ENCODE data around the gene IGLL1.

Gene IGLL1

GRCh38 chr22:23606204-23607131 lies 26.4 kb upstream of the IGLL1 start:
- no peak overlapping the region for H3K27ac ChIP-seq (replicated peaks; ENCODE audit: low read length)
- H3K4me2 ChIP-seq (ENCODE audit: insufficient read depth, low read length, poor library complexity, severe bottlenecking) = no peak overlapping the region
- peak overlapping the region; percentile 61 for H3K23ac ChIP-seq (ENCODE audit: low read depth, low read length, poor library complexity)
- no peak overlapping the region for H2AFZ ChIP-seq (ENCODE audit: low read length)
- H3K4me3 ChIP-seq (ENCODE audit: low read length in 2 of 2) = no peak overlapping the region
- no peak overlapping the region for H3K4ac ChIP-seq (ENCODE audit: low read length)
- peaks cover 0 to 13% (median 2%) of the 10 kb centered on the region in 3 experiments for H3K27me3 ChIP-seq (ENCODE audit: control insufficient read depth in 3 of 3, insufficient read depth in 3 of 3, low read depth in 1 of 3, low read length in 3 of 3)
- H3K4me1 ChIP-seq (ENCODE audit: control insufficient read depth in 2 of 2, insufficient read depth in 1 of 2, low read depth in 1 of 2, low read length in 2 of 2) = peaks cover 0 to 5% of the 10 kb centered on the region in 2 donors
- no peaks in the 10 kb centered on the region for H3K36me3 ChIP-seq (replicated peaks in 1 of 2; ENCODE audit: control insufficient read depth in 2 of 2, insufficient read depth in 2 of 2, low read length in 2 of 2)
- no peak overlapping the region for H2BK15ac ChIP-seq (ENCODE audit: low read length)
- peak overlapping the region; percentile 7 for H3K18ac ChIP-seq (ENCODE audit: low read length)
- peak overlapping the region; percentile 64 for H4K91ac ChIP-seq (ENCODE audit: low read depth, low read length, poor library complexity)
- no peaks in the 10 kb centered on the region for H3K9me3 ChIP-seq (replicated peaks in 1 of 2; ENCODE audit: control insufficient read depth in 2 of 2, insufficient read depth in 1 of 2, low read depth in 1 of 2, low read length in 2 of 2)
- H3K14ac ChIP-seq (ENCODE audit: low read length) = peak overlapping the region; percentile 1
- no peaks in the 10 kb centered on the region for H3K79me1 ChIP-seq (ENCODE audit: low read depth, low read length)
- H4K8ac ChIP-seq (ENCODE audit: low read depth, low read length) = no peak overlapping the region
- H3K9ac ChIP-seq (ENCODE audit: low read depth, low read length, poor library complexity) = peak overlapping the region; percentile 35
- no peak overlapping the region for H2BK12ac ChIP-seq (ENCODE audit: low read length)
- no peak overlapping the region for H2BK5ac ChIP-seq (ENCODE audit: low read length)
- no peak overlapping the region for H2AK5ac ChIP-seq (ENCODE audit: low read depth, low read length)
- no peak overlapping the region for H2BK120ac ChIP-seq (ENCODE audit: low read depth, low read length)
- WGBS, 2 donors (ENCODE audit: extremely low coverage in 2 of 2, insufficient read length in 2 of 2, insufficient replicate concordance in 1 of 2) = no CpG with 5 or more reads among the region's 20 CpGs
- no peak for DNase-seq (ENCODE audit: low spot score)

GRCh38 chr22:23604939-23605712 lies 25.0 kb upstream of the IGLL1 start:
- no peak overlapping the region for H2BK15ac ChIP-seq (ENCODE audit: low read length)

GRCh38 chr22:23603266-23603665 lies 23.2 kb upstream of the IGLL1 start:
- Histone ChIP-seq H4K91ac (ENCODE audit: low read depth, low read length, poor library complexity) (no peak overlapping the region), H2BK5ac (ENCODE audit: low read length) (no peak overlapping the region), H2AFZ (ENCODE audit: low read length) (no peak overlapping the region), H3K27ac (replicated peaks; ENCODE audit: low read length) (no peak overlapping the region), H2BK120ac (ENCODE audit: low read depth, low read length) (no peak overlapping the region), H3K23ac (ENCODE audit: low read depth, low read length, poor library complexity) (no peak overlapping the region), H3K18ac (ENCODE audit: low read length) (peak overlapping the region; percentile 48), H3K9ac (ENCODE audit: low read depth, low read length, poor library complexity) (no peak overlapping the region), H2BK12ac (ENCODE audit: low read length) (no peak overlapping the region), H3K4ac (ENCODE audit: low read length) (no peak overlapping the region), H3K79me1 (ENCODE audit: low read depth, low read length) (no peaks in the 10 kb centered on the region), H4K8ac (ENCODE audit: low read depth, low read length) (no peak overlapping the region), H3K4me2 (ENCODE audit: insufficient read depth, low read length, poor library complexity, severe bottlenecking) (no peak overlapping the region), H3K14ac (ENCODE audit: low read length) (no peak overlapping the region), H3K9me3 (replicated peaks in 1 of 2; ENCODE audit: control insufficient read depth in 2 of 2, insufficient read depth in 1 of 2, low read depth in 1 of 2, low read length in 2 of 2) (no peaks in the 10 kb centered on the region), H3K4me1 (ENCODE audit: control insufficient read depth in 2 of 2, insufficient read depth in 1 of 2, low read depth in 1 of 2, low read length in 2 of 2) (peaks cover 0 to 4% of the 10 kb centered on the region in 2 donors), H3K36me3 (replicated peaks in 1 of 2; ENCODE audit: control insufficient read depth in 2 of 2, insufficient read depth in 2 of 2, low read length in 2 of 2) (no peaks in the 10 kb centered on the region), H2AK5ac (ENCODE audit: low read depth, low read length) (no peak overlapping the region), H3K4me3 (ENCODE audit: low read length in 2 of 2) (no peak overlapping the region), H2BK15ac (ENCODE audit: low read length) (no peak overlapping the region), H3K27me3 (ENCODE audit: control insufficient read depth in 3 of 3, insufficient read depth in 3 of 3, low read depth in 1 of 3, low read length in 3 of 3) (peaks cover 0 to 13% (median 2%) of the 10 kb centered on the region in 3 experiments)
- no CpG with 5 or more reads among the region's 7 CpGs for WGBS, 2 donors (ENCODE audit: extremely low coverage in 2 of 2, insufficient read length in 2 of 2, insufficient replicate concordance in 1 of 2)
- DNase-seq (ENCODE audit: low spot score) = no peak

More at GRCh38 chr22:23604939-23605712, 25.0 kb upstream of the IGLL1 start:
- peaks cover 0 to 5% of the 10 kb centered on the region in 2 donors for H3K4me1 ChIP-seq (ENCODE audit: control insufficient read depth in 2 of 2, insufficient read depth in 1 of 2, low read depth in 1 of 2, low read length in 2 of 2)
- no peak overlapping the region for H3K27ac ChIP-seq (replicated peaks; ENCODE audit: low read length)
- no peak overlapping the region for H2AK5ac ChIP-seq (ENCODE audit: low read depth, low read length)
- no peak overlapping the region for H2BK12ac ChIP-seq (ENCODE audit: low read length)
- WGBS, 2 donors (ENCODE audit: extremely low coverage in 2 of 2, insufficient read length in 2 of 2, insufficient replicate concordance in 1 of 2) = no CpG with 5 or more reads among the region's 8 CpGs
- no peak overlapping the region for H3K4ac ChIP-seq (ENCODE audit: low read length)
- H3K79me1 ChIP-seq (ENCODE audit: low read depth, low read length) = no peaks in the 10 kb centered on the region
- H3K23ac ChIP-seq (ENCODE audit: low read depth, low read length, poor library complexity) = no peak overlapping the region
- H3K14ac ChIP-seq (ENCODE audit: low read length) = no peak overlapping the region
- no peak overlapping the region for H4K91ac ChIP-seq (ENCODE audit: low read depth, low read length, poor library complexity)
- H2BK5ac ChIP-seq (ENCODE audit: low read length) = no peak overlapping the region
- no peak overlapping the region for H3K9ac ChIP-seq (ENCODE audit: low read depth, low read length, poor library complexity)
- no peak overlapping the region for H3K4me2 ChIP-seq (ENCODE audit: insufficient read depth, low read length, poor library complexity, severe bottlenecking)
- H3K4me3 ChIP-seq (ENCODE audit: low read length in 2 of 2) = no peak overlapping the region
- no peak for DNase-seq (ENCODE audit: low spot score)
- H3K9me3 ChIP-seq (replicated peaks in 1 of 2; ENCODE audit: control insufficient read depth in 2 of 2, insufficient read depth in 1 of 2, low read depth in 1 of 2, low read length in 2 of 2) = no peaks in the 10 kb centered on the region
- H2BK120ac ChIP-seq (ENCODE audit: low read depth, low read length) = no peak overlapping the region
- H3K27me3 ChIP-seq (ENCODE audit: control insufficient read depth in 3 of 3, insufficient read depth in 3 of 3, low read depth in 1 of 3, low read length in 3 of 3) = peaks cover 0 to 13% (median 2%) of the 10 kb centered on the region in 3 experiments
- H3K18ac ChIP-seq (ENCODE audit: low read length) = no peak overlapping the region
- H4K8ac ChIP-seq (ENCODE audit: low read depth, low read length) = no peak overlapping the region
- no peak overlapping the region for H2AFZ ChIP-seq (ENCODE audit: low read length)
- H3K36me3 ChIP-seq (replicated peaks in 1 of 2; ENCODE audit: control insufficient read depth in 2 of 2, insufficient read depth in 2 of 2, low read length in 2 of 2) = no peaks in the 10 kb centered on the region
